Mesenchymal stem cell (in vitro differentiated cells and primary cell): ENCODE data around the gene PCSK9.

ENCODE experiments used
- DNase-seq: peaks from one replicate; pipeline ENCODE4 v3.0.0-alpha.2; 2013
- H2AFZ ChIP-seq: one replicate; pipeline ENCODE4 v1.6.1; 2013; ENCODE audit warnings: low read depth, mild to moderate bottlenecking, control low read depth, inconsistent platforms, low read length, moderate library complexity
- H2AK5ac ChIP-seq: 2 replicates; pipeline ENCODE4 v1.6.1; 2013; ENCODE audit warnings: low read length, moderate library complexity, mild to moderate bottlenecking, inconsistent platforms; ENCODE audit not compliant: severe bottlenecking
- H2BK120ac ChIP-seq: one replicate; pipeline ENCODE4 v1.6.1; 2013; ENCODE audit warnings: low read depth, mild to moderate bottlenecking, inconsistent platforms, low read length, moderate library complexity
- H2BK12ac ChIP-seq, 2 experiments: one replicate each; pipeline ENCODE4 v1.6.1; 2013; ENCODE audit warnings: inconsistent platforms in 2 of 2, low read length in 2 of 2, mild to moderate bottlenecking in 2 of 2, moderate library complexity in 2 of 2, control low read depth in 1 of 2
- H2BK15ac ChIP-seq: one replicate; pipeline ENCODE4 v1.6.1; 2013; ENCODE audit warnings: mild to moderate bottlenecking, low read depth, inconsistent platforms; ENCODE audit not compliant: poor library complexity, severe bottlenecking
- H2BK5ac ChIP-seq: 2 replicates; pipeline ENCODE4 v1.6.1; 2013; ENCODE audit warnings: low read depth, mild to moderate bottlenecking, low read length, control low read depth, inconsistent platforms; ENCODE audit not compliant: poor library complexity, severe bottlenecking
- H3K14ac ChIP-seq, 2 experiments: one replicate each; pipeline ENCODE4 v1.6.1; 2013; ENCODE audit warnings: inconsistent platforms in 2 of 2, low read length in 2 of 2, control low read depth in 1 of 2, mild to moderate bottlenecking in 1 of 2, moderate library complexity in 1 of 2
- H3K18ac ChIP-seq, 2 experiments: one replicate each; pipeline ENCODE4 v1.6.1; 2013; ENCODE audit warnings: inconsistent platforms in 2 of 2, low read length in 2 of 2, control low read depth in 1 of 2, low read depth in 1 of 2, mild to moderate bottlenecking in 1 of 2
- H3K23ac ChIP-seq, 2 experiments: one replicate each; pipeline ENCODE4 v1.6.1; 2013; ENCODE audit warnings: inconsistent platforms in 2 of 2, low read length in 2 of 2, mild to moderate bottlenecking in 2 of 2, moderate library complexity in 2 of 2, control low read depth in 1 of 2
- H3K27ac ChIP-seq: 2 replicates; pipeline ENCODE4 v1.5.1; 2013; ENCODE audit warnings: mild to moderate bottlenecking, moderate library complexity, low read length, control low read depth, inconsistent platforms; ENCODE audit not compliant: poor library complexity, severe bottlenecking
- H3K27me3 ChIP-seq, 2 experiments: 2 replicates each; pipeline versions ENCODE4 v1.6.1 to v1.7.0; 2013; ENCODE audit warnings: low read length in 2 of 2, mild to moderate bottlenecking in 2 of 2, moderate library complexity in 2 of 2, control low read depth in 1 of 2, inconsistent platforms in 1 of 2; ENCODE audit not compliant: control insufficient read depth in 1 of 2, insufficient read depth in 1 of 2
- H3K36me3 ChIP-seq, 2 experiments: 2 replicates each; pipeline versions ENCODE4 v1.6.1 to v1.7.0; 2013; ENCODE audit warnings: low read length in 2 of 2, control low read depth in 1 of 2, inconsistent platforms in 1 of 2, low read depth in 1 of 2, mild to moderate bottlenecking in 1 of 2; ENCODE audit not compliant: insufficient read depth in 2 of 2, control insufficient read depth in 1 of 2
- H3K4ac ChIP-seq, 2 experiments: one replicate each; pipeline ENCODE4 v1.6.1; 2013; ENCODE audit warnings: inconsistent platforms in 2 of 2, low read length in 2 of 2, mild to moderate bottlenecking in 2 of 2, moderate library complexity in 2 of 2, control low read depth in 1 of 2, low read depth in 1 of 2
- H3K4me1 ChIP-seq: 2 replicates; pipeline ENCODE4 v1.6.1; 2013; ENCODE audit warnings: low read depth, low read length, control low read depth; ENCODE audit not compliant: control insufficient read depth, insufficient read depth
- H3K4me2 ChIP-seq: 2 replicates; pipeline ENCODE4 v1.6.1; 2013; ENCODE audit warnings: low read length, mild to moderate bottlenecking, inconsistent platforms; ENCODE audit not compliant: poor library complexity, severe bottlenecking
- H3K4me3 ChIP-seq, 2 experiments: 2 replicates each; pipeline versions ENCODE4 v1.5.1 to v1.7.0; 2013; ENCODE audit warnings: low read length in 2 of 2, mild to moderate bottlenecking in 2 of 2, control low read depth in 1 of 2, low read depth in 1 of 2; ENCODE audit not compliant: insufficient read depth in 1 of 2
- H3K79me1 ChIP-seq: replicated peaks from 2 replicates; pipeline ENCODE4 v1.6.1; 2013; ENCODE audit warnings: mild to moderate bottlenecking, control low read depth, low read length, inconsistent platforms; ENCODE audit not compliant: poor library complexity, severe bottlenecking
- H3K9ac ChIP-seq: 2 replicates; pipeline ENCODE4 v1.7.0; 2013; ENCODE audit warnings: mild to moderate bottlenecking, low read length, moderate library complexity
- H3K9me3 ChIP-seq: 2 replicates; pipeline ENCODE4 v1.7.0; 2013; ENCODE audit warnings: mild to moderate bottlenecking, low read length; ENCODE audit not compliant: control insufficient read depth
- H4K8ac ChIP-seq: one replicate; pipeline ENCODE4 v1.6.1; 2013; ENCODE audit warnings: inconsistent platforms, mild to moderate bottlenecking, low read length, moderate library complexity
- H4K91ac ChIP-seq: one replicate; pipeline ENCODE4 v1.6.1; 2013; ENCODE audit warnings: mild to moderate bottlenecking, low read length, inconsistent platforms
- WGBS: methylation state at CpG from one replicate; pipeline ENCODE4 v1.1.7; 2013; ENCODE audit warnings: mixed read lengths; 5-methylcytosine and 5-hydroxymethylcytosine counted together

The PCSK9 gene

DNA sequence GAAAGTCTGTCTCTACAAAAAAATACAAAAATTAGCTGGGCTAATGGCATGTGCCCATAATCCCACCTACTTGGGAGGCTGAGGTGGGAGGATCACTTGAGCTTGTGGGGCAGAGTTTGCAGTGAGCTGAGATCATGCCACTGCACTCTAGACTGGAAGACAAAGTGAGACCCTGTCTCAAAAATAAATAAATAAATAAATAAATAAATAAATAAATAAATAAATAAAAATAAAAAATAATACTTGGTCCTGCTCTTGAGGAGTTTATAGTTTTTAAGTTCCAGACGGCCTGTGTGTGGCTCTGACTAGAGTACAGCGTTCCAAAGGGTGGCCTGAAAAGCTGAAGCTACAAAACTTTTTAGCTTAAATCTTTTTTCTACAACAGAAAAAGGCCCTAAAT is 35.1 kb downstream of the PCSK9 start:
- Histone ChIP-seq H3K27ac (no peak overlapping the region), H3K27me3 (no peaks in the 10 kb centered on the region), H2AFZ (no peak overlapping the region), H2AK5ac (no peak overlapping the region), H2BK15ac (no peak overlapping the region), H2BK5ac (no peak overlapping the region), H3K9me3 (no peaks in the 10 kb centered on the region), H4K91ac (no peak overlapping the region), H3K4me2 (no peak overlapping the region), H3K4ac (no peak overlapping the region), H2BK12ac (no peak overlapping the region), H3K79me1 (peaks cover 9% of the 10 kb centered on the region), H3K4me1 (no peaks in the 10 kb centered on the region), H4K8ac (no peak overlapping the region), H3K9ac (no peak overlapping the region), H3K18ac (no peak overlapping the region), H3K14ac (no peak overlapping the region), H3K23ac (no peak overlapping the region), H3K4me3 (no peak overlapping the region), H3K36me3 (peaks cover 25 to 96% of the 10 kb centered on the region in 2 experiments), H2BK120ac (no peak overlapping the region)
- 94% methylated on average over 2 of the region's 2 CpGs for WGBS
- no peak for DNase-seq

DNA sequence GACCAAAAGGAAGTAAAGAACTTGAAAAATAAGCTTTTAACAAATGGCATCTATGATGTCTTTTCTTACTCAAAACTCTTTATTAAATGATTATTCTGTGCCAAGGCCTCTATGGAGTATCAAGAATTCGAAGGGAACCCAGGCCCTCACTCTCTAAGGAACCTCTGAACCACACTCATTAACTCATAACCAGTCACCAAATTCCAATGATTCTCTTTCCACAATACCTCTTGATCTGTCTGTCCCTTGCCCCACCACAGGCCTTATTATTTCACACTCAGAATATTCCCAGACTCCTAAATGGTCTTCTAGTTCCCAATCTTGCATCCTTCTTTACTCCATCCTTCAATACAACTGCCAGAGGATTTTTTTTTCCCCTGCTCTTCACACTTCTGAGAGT is 37.0 kb downstream of the PCSK9 start:
- Histone ChIP-seq H3K36me3 (peaks cover 17 to 98% of the 10 kb centered on the region in 2 experiments), H2BK5ac (no peak overlapping the region), H3K4me2 (no peak overlapping the region), H3K4me1 (no peaks in the 10 kb centered on the region), H3K4me3 (no peak overlapping the region), H2BK120ac (no peak overlapping the region), H3K14ac (no peak overlapping the region), H2AK5ac (no peak overlapping the region), H3K23ac (no peak overlapping the region), H3K27ac (no peak overlapping the region), H3K27me3 (no peaks in the 10 kb centered on the region), H2AFZ (no peak overlapping the region), H2BK12ac (no peak overlapping the region), H4K8ac (no peak overlapping the region), H3K4ac (no peak overlapping the region), H3K79me1 (peaks cover 7% of the 10 kb centered on the region), H3K18ac (no peak overlapping the region), H2BK15ac (no peak overlapping the region), H3K9me3 (no peaks in the 10 kb centered on the region), H4K91ac (no peak overlapping the region), H3K9ac (no peak overlapping the region)
- WGBS, result 96% methylated on average over 1 of the region's 1 CpG
- no peak for DNase-seq

DNA sequence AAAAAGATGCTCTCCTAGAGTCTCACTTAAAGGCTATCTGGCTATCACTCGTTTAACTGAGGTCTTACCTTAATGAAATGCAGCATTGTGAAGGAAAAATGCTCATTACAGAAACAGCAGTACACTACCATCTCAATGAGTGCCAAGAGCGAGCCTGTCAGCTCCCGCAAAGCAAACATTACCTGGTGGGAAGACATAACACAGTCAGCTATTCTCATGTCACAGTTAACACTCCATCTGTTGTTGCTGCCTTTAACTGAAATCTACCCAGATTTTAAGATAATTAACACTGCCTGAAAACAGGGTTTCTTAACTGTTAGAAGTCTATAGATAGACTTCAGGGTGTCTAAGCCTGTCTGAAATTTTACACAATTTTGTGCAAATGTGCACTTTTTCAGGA is 39.1 kb downstream of the PCSK9 start:
- Histone ChIP-seq H2BK12ac (no peak overlapping the region), H3K79me1 (peaks cover 7% of the 10 kb centered on the region), H2BK5ac (no peak overlapping the region), H2AK5ac (no peak overlapping the region), H3K36me3 (peaks cover 13 to 98% of the 10 kb centered on the region in 2 experiments), H3K4me2 (no peak overlapping the region), H4K91ac (no peak overlapping the region), H3K14ac (no peak overlapping the region), H3K23ac (no peak overlapping the region), H4K8ac (no peak overlapping the region), H2BK120ac (no peak overlapping the region), H3K9me3 (no peaks in the 10 kb centered on the region), H3K4me3 (no peak overlapping the region), H2AFZ (no peak overlapping the region), H3K4me1 (peaks cover 5% of the 10 kb centered on the region), H3K18ac (no peak overlapping the region), H2BK15ac (no peak overlapping the region), H3K4ac (no peak overlapping the region), H3K9ac (no peak overlapping the region), H3K27me3 (no peaks in the 10 kb centered on the region), H3K27ac (no peak overlapping the region)
- DNase-seq, result no peak
- WGBS, result 93% methylated on average over 3 of the region's 3 CpGs

DNA sequence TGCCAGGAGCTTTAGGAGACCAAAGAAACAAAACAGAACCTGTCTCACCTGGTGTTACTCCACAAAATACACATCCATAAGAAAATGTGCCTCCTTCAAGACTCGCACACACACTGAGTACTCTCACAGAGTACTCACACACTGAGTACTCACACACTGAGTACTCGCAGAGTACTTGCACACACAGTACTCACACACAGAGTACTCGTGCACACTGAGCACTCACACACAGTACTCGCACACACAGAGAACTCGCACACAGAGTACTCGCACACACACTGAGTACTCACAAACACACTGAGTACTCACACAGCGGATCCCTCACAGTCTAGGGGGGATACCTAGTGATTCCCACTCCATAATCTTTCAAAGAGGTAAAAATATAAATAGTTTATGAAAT is 40.3 kb downstream of the PCSK9 start:
- Histone ChIP-seq H3K4me2 (no peak overlapping the region), H3K9ac (no peak overlapping the region), H3K4ac (no peak overlapping the region), H3K36me3 (peaks cover 15 to 99% of the 10 kb centered on the region in 2 experiments), H4K8ac (no peak overlapping the region), H2AFZ (no peak overlapping the region), H3K23ac (no peak overlapping the region), H3K14ac (no peak overlapping the region), H2BK5ac (no peak overlapping the region), H2BK12ac (no peak overlapping the region), H3K9me3 (no peaks in the 10 kb centered on the region), H3K18ac (no peak overlapping the region), H4K91ac (no peak overlapping the region), H2BK15ac (no peak overlapping the region), H3K27me3 (no peaks in the 10 kb centered on the region), H3K79me1 (peaks cover 8% of the 10 kb centered on the region), H3K4me3 (no peak overlapping the region), H2BK120ac (no peak overlapping the region), H3K27ac (no peak overlapping the region), H3K4me1 (peaks cover 5% of the 10 kb centered on the region), H2AK5ac (no peak overlapping the region)
- no peak for DNase-seq
- WGBS, result 100% methylated on average over 7 of the region's 7 CpGs
